ENCODE results near the gene NBPF15.
A peak's percentile ranks its signal among the peaks of the same experiment; 100 is the strongest.
"Not testable (repeated sequence)": the region's sequence is repeated elsewhere in the genome, so short reads cannot be mapped to it uniquely, and the experiment has no call there.

Gene NBPF15, protein sequence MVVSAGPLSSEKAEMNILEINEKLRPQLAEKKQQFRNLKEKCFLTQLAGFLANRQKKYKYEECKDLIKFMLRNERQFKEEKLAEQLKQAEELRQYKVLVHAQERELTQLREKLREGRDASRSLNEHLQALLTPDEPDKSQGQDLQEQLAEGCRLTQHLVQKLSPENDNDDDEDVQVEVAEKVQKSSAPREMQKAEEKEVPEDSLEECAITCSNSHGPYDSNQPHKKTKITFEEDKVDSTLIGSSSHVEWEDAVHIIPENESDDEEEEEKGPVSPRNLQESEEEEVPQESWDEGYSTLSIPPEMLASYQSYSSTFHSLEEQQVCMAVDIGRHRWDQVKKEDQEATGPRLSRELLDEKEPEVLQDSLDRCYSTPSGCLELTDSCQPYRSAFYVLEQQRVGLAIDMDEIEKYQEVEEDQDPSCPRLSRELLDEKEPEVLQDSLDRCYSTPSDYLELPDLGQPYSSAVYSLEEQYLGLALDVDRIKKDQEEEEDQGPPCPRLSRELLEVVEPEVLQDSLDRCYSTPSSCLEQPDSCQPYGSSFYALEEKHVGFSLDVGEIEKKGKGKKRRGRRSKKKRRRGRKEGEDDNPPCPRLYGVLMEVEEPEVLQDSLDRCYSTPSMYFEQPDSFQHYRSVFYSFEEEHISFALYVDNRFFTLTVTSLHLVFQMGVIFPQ

DNA sequence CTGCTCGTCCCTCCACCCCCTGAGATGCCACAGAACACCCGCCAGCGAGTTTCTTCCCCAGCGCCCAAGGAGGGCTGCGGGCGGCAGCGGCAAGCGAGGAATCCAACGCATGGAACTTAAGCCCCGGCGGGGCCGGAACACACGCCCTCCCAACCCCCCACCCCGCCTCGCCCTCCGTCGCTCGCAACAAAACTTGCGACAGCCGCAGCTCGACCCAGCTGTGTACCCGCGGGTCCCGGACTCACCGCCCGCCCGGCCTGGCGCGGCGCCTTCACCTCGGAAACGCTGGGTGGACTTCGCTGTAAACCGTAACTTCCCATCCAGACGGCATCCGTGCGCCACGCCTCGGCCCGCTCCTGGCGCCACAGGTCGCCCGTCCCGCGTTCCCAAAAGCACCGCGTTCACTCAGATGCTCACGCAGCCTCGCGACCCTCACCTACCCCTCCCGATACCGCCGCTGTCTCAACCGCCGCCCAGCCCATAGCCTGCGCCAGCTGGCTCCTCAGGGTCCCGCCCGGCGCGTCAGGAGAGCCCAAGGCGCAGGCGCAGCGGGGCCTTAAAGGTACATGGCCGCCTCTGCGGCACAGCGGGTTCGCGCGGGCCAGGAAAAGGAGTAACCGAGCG, at the start of gene NBPF15:
Gene NBPF15 (minus strand): TSS at position 534 of the 624 bp plus-strand sequence. CDS start 21,666 bp downstream, outside the sequence.
- peak; percentile 91 for DNase-seq

DNA sequence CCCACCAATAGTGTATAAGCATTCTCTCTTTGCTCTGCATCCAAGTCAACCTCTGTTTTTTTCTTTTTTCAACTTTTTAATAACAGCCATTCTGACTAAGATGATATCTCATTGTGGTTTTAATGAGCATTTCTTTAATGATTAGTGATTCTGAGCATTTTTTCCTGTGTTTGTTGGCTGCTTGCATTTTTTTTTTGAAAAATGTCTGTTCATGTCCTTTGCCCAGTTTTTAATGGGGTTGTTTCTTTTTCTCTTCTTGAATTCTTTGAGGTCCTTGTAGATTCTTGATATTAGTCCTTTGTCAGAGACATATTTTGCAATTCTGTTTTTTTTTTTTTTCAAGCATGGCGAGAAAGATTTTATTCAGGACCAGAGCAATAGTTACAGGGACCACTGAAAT, 35.0 kb upstream of the NBPF15 start:
- not testable (repeated sequence) for DNase-seq

DNA sequence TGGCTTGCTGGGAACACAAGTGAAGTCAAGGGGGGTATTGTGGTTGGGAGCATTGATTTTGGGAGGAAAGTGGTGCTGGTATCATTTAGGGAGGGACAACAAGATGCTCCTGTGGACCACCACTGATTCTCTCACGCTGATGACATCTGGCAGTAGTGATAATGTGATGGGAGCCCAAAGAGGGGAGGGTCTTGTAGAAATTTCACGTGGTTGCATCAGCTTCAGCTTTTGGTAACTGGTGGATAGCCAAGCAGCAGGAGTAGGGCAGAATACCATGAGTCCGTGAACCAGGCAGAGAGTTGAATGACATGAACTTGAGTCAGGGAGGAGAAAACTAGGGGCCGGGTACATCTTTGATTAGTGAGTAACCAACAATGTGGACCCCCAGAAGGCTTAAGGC, 32.7 kb upstream of the NBPF15 start:
- DNase-seq, result not testable (repeated sequence)

DNA sequence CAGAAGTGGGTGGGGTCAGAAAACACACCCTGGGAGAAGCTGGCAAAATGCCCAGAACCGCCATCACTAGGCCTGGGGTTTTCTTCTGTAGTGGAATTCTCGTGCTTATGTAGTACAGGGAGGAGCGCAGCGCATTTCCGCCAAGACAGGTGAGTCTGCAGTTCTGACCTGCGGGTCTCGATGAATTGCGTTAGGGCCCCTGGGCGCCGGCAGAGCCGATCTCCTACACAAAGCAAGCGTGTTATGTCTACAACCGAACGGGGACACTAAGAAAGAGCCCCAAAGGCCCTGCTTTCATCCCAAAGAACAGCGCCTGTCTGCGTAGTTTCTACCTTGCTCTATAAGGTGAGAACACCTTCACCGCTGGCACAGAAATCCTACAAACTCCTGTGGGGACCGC, 28.9 kb upstream of the NBPF15 start:
- peak; percentile 70 for DNase-seq

DNA sequence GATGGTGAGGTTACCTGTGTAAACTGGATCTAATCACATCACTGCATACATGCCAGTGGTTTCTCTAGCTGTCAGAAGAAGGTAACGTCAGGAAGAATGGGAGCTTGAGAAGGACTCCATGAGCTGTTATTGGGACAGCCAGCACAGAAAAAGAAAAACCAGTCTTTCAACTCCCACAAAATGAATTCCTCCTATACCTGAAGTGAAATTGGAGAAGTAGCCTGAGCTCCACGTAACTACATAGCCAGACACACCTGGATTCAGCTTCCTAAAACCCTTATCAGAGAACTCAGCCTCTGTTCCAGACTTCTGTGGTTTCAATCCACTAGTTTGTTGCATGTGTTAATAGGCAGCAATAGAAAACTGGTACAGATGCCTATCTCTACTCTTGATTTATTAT, 25.5 kb upstream of the NBPF15 start:
- DNase-seq, result not testable (repeated sequence)

DNA sequence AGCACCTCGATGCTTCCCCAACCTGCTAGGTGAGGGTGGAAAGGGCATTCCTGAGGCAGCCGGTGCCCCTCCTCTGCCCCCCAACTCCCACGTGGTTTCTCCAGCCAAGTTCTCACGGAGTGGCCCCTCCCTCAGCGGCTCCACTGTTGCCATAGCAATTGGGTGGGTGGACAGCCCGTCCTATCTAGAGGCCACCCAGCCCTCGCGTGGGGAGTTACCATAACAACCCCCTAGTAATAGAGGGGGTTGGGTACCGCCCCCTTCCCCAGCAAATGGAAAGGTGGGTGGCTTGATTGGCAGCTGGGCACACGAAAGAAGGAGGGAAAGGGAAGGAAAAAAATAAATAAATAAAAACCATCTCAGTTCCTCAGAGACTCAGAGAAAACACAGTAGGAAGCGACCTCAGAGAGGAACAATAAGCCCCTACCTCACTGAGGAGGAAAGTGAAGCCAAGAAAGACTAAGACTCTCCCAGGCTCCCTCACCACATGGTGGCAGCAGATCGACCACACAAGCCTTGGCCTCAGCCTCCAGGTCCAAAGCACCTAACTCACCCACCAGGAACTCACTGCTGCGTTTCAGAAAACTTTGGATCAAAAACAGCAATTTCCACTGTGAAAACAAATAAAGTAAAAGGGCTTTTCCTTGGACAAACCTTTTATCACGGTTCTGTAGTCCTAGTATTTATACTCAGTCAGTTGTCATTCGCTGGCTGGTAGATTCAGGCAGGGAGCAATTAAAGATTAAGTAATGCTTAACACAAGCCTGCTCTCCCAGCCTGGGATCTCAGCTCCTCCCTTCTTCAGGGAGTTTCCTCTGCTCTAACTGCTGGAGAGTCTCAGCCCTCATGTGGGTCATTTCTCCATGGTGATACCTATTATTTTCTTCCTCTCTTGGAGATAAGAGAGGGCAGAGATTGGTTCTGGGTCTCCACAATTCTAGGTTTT, 23.9 kb upstream of the NBPF15 start:
- DNase-seq, result not testable (repeated sequence)

DNA sequence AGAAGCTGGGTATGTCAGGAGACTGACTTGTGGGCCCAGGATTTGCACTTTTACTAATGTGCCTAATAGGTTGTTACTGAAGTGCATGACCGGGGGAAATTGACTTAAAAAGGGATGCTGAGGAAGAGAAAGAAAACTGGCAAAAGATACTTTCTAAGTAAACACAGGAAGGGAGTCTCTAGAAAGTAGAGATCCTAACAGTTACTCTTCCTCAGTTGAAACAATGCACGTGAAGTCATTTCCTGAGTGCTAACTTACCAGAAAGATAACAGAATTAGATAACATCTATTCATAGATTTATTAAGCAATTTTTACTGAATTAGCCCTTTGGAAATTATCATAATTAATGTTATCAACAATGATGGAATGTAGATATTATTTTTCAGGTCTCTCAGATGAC, 12.4 kb upstream of the NBPF15 start:
- DNase-seq, result not testable (repeated sequence)

DNA sequence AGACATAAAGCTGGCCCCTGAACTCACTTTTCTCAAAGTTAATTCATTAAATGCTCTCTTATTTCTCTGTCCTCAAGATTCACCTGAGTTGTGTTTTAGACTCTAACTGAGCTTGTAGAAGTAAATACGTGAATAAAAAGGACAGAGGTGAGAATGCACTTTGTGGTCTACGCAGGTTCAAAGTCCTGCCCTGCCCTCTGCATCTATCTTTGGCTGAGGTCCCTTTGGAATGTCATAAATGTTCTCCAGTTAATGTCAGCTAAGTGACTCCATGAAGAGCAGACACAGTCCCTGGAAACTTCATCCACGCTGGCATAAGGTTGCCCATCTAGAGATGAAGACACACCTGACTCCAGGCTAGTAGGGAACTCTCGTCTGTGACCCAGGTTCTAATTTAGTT, 10.0 kb upstream of the NBPF15 start:
- DNase-seq, result not testable (repeated sequence)

DNA sequence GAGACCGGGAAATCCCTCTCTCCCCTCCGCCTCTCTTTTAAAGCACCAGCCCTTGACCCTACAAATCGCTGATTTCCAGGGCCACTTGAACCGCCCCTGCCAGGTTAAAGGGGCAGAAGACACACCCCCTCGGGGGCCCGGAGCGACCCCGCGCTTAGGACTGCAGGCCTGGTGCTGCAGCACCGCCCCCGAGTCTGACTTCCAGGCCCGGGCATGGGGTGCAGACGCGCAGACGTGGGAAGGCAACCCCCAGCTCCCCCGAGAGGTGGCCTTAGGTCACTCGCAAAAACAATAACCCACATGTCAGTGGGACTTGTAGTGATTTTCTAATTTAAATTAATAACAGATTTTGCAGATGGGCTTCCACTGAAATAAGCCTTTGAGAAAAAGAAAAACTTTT, 309 bp upstream of the NBPF15 start:
- DNase-seq, result not testable (repeated sequence)

DNA sequence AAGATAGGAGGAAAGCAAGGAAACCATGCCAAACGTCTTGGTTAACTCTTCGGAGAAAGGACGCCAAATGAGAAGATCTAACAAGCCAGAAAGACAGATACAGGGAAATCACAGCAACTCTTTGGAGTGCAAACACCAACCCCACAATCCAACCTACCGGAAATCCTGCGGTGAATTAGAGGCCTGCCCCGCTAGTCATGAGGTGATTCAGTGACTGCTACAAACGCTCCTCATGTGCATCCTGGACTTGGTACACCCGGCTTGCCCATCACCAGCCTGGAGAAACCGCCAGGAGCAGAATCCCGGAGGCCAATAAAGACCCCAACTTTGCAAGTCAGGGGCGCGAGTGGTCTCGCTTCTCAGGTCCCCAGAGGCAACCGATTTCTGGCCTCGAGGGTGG, 783 bp downstream of the NBPF15 start:
- DNase-seq, result peak; percentile 70

DNA sequence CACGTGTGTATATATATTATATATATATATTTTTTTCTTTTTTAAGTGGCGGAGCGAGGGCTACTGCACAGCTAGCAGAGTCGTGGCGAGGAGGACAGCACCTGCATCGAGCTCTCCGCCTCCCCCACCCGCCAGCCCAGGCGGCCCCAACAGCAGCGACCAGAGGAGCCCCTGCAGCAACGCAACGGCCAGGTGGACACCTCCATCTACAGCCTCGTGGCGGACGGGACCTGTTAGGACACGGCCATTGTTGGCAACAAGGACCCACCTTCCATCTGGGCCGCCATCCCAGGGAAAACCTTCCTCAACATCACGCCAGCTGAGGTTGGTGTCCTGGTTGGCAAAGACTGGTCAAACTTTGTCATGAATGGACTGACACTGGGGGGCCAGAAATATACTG, 19.1 kb downstream of the NBPF15 start:
- not testable (repeated sequence) for DNase-seq

DNA sequence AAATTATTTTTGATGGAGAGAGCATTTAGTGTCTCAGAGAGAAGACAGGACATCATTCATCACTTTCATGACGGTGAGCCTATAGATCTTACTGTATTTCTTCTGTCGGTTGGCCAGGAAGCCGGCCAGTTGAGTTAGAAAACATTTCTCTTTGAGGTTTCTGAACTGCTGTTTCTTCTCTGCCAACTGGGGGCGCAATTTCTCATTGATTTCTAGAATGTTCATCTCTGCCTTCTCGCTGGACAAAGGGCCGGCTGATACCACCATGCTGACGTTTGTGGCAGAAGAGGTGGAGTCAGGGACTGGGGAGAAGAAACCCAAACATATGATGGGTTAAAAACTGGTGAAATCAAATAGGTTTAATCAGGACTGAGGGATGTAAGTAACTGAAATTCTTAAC, 21.7 kb downstream of the NBPF15 start:
- DNase-seq, result not testable (repeated sequence)

DNA sequence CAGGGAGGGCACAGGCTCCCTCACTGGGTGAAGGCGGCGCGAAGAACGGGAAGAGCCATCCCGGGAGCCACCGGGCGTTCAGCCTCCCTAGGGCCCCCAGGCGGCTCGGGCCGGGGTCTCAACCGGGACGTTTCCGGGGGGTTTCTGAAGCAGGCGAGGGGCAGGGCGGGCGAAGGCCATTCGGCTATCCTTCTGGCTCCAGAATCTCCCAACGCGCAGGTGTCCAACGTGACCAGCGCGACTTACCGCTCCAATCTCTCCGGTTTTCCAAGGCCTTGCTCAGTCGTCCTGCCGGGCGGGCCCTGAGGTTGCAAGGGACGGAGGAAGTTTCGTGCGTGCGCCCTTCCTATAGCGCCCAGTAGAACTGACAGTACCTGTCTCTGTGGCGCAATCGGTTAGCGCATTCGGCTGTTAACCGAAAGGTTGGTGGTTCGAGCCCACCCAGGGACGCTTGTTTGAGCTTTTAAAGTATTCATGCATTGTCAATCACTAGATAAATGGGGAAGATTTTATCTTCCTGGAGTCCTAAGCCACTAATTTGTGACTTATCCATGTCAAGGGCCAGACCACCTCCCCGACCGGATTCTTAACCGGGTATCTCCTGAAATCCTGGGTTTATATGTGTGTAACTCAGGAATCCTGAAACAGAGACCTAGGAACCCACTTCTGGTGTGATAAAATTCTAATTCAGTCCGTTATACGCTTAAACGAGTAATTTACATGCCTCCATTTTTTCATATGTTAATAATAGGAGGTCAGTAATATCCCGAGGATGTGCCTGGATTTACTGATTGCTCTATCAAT, 42.4 kb downstream of the NBPF15 start:
- peak; percentile 88 for DNase-seq

DNA sequence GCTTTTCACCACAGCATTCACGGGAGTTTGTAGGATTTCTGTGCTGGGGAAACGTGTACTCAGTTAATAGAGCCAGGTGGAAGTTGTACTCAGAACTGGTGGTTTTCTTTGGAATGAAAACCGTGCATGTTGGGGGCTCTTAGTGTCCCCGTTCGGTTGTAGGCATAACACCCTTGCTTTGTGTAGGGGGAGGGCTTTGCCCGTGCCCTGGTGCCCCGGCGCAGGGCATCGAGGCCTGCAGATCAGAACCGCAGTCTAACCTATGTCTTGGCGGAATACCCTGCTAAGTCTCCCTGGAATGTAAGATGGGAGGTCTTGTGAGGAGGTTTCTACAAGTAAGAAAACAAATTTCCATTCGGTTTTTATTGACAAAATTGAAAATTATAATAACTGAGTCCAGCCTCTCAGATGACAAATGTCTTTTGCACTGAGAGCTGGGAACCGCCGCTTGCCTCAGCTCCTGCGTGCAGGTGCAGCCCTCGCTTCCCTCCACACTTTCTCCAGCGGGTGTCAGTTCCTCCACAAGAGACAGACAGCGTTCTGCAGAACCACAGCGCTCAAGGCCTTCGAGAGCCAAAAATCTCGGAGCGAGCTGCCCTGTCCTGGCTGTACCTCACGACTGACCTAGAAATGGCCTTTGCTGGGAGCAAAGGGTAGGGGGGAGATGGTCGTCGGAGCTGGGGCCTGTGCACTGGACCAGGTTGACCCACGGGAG, 47.9 kb downstream of the NBPF15 start:
- not testable (repeated sequence) for DNase-seq

DNA sequence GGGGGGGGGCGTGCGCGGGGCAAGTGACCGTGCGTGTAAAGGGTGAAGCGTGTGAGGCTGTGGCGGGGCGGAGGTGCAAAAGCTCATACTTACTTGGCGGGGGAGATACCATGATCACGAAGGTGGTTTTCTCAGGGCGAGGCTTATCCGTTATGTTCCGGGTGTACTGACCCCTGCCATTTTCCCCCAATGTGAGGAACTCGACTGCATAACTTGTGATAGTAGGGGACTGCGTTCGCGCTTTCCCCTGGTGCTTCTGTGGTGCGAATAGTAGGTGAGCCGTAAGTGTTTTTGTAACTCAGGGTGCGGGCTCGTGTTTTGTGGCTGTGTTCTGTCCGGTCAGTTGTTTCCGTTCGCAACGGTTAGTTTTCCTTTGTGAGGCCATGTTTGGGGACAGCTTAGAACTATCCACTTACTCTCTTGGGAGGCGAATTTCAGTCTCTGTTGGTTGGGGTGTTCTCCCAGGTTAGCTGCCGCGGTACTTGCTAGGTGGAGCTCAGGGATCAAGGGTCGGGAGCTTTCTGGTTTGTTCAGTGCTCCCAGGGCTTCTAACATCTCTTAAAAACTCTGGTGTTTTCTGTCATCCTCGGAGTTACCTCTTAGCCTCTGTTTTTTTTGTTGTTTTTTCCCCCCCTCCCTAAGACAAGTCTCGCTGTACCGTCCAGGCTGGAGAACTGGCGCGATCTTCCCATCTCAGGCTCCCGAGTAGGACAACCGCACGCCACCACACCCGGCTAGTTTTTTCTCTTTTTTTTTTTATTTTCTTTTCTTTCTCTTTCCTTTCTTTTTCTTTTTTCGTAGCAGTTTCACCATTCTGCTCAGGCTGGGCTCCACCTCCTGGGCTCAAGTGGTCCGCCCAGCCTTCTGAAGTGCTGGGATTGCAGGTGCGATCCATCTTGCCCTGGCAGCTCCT, 48.7 kb downstream of the NBPF15 start:
- peak; percentile 92 for DNase-seq

DNA sequence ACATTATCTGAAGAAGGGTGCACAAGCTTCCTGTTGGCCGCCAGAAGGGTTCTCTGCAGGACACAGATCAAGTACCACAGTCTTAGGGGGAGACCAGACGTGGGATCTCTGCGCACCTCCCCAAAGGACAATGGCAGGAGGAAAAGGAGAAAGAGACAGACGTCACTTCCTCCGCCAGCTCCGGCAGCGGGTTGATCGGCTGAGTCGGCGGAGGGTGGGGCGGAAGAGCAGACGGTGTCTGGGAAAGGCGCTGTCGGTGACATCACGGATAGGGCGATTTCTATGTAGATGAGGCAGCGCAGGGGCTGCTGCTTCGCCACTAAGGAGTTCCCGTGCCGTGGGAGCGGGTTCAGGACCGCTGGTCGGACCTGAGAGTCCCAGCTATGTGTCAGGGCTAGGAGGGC, 49.4 kb downstream of the NBPF15 start:
- DNase-seq, result peak; percentile 92

DNA sequence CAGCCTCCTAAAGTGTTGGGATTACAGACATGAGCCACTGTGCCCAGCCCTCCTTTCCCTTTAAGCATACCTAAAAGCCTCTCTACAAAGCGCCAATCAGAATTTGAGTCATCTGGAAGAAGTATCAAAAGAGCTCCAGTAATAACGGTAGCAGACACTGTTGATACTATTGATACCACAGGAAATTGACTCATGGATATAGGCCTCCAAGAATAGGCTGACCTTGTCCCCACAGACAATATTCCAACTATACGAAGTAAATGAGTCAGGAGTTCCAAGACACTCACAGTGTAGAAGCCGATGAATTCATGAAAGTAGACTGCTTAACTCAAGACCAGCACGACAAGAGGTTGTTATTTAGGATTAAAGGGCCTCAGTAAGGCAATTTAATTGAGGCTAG, 58.7 kb downstream of the NBPF15 start:
- DNase-seq, result not testable (repeated sequence)

DNA sequence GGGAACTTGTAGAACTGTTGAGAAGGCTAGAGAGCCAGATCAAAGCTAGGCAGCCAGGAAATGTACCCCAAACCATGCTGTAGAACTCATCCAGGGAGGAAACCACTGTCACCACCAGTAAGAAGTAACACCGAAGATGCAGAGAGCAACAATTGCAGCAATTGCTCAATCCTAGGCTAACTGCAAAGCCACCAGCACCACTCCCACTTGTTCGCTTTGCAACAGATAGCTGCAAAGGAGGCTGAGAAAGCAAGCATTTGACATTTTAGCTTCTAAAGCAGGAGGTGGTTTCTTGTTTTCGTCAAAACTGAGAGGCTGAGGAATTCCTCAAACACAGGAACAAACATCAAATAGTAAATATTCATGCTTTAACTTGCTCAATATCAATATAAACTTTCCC, 89.8 kb downstream of the NBPF15 start:
- not testable (repeated sequence) for DNase-seq
